Limb (tissue), 2 donors: ENCODE measurements around the gene NDUFB4.
"Not testable (repeated sequence)": the region's sequence is repeated elsewhere in the genome, so short reads cannot be mapped to it uniquely, and the experiment has no call there.

Source experiments
- DNase-seq, 2 donors: peaks; one replicate each; pipeline ENCODE4 v3.0.0-alpha.2; 2016; ENCODE audit errors: extremely low spot score in 2 of 2

NDUFB4 gene

DNA sequence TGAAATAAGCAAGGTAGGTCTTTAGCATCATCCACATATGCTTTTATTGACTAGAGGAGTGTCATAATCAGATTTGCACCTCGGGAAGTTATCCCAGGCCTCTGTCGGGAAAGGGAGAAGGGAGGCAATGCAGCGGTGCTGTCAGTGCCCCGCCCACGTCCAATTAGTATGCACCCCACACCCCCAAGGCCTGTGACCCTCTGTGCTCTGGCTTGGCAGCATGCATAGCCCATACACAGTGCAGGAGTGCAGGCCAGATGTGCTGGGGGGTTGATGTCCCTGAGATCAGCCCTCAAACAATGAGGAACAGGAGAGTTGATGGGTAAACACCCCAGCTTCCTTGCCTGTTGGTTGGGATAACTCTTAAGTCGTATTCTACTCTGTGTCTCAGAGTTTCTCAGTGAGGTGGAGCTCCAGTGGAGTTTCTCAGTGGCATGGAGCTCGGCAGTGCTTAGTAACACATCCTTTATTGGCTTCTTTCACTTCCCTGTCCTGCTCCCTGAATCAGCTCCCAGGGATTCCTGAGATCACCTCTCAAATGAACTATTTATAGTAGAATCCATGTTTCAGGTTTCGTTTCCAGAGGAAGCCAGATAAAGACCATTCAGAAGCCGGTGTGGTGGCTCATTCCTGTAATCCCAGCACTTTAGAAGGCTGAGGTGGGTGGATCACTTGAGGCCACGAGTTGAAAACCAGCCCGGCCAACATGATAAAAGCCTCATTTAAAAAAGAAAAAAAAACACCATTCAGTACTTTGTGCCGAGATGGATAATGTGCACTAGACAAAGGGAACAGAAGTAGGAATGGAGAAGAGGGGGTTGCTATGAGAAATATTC, 26.7 kb upstream of the NDUFB4 start:
- no peak for DNase-seq

GRCh38 chr3:120572027-120572426, 24.1 kb upstream of the NDUFB4 start:
- DNase-seq: no peak

DNA sequence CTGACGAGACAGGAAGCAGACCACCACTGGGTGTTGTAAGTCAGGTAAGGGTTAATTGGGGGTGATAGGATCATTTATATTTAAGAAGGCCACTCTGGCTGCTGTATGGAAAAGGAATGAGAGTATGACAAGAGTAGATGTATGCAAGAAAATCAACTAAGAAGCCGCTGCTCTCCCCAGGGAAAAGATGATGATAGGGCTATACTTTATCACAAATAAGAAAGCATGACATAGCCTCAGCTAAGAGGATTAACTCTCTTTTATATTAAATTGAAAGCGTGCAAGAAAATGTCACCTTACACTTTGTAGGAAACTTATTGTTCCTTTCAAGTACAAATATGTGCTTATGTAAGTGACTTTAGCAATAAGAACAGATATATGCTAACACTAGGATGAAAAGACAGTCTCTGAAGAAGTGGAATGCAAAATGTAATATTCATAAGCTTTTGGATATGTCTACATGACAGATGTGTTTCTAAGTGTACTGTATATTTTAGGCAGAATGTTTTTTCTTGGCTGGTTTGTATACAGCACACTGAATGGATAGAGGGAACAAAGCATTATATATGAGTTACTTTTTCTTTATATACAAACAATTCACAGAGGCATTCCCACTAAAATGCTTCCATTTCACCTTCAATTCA, 8.7 kb upstream of the NDUFB4 start:
- no peak for DNase-seq

DNA sequence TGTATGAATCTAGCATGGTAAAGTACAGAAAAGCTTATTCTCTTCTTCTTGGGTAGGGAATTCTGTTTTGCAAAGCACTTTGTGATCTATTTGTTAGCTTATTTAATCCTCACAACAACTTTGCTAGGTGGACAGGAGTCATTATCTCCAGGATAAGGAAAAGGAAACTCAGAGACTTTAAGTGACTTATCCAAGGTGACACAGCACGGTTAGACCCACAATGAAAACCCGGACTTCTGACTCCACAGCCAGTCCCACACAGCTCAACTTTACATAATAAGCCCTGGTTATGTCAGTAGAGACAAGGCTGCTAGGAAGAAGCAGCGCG, 384 bp upstream of the NDUFB4 start:
- DNase-seq: no peak

GRCh38 chr3:120596853-120597223, 702 bp downstream of the NDUFB4 start:
- DNase-seq: no peak

GRCh38 chr3:120597445-120598049, 1.4 kb downstream of the NDUFB4 start:
- no peak for DNase-seq

- DNase-seq: no peak
Measured at GRCh38 chr3:120599211-120599610, 3.1 kb downstream of the NDUFB4 start.

DNA sequence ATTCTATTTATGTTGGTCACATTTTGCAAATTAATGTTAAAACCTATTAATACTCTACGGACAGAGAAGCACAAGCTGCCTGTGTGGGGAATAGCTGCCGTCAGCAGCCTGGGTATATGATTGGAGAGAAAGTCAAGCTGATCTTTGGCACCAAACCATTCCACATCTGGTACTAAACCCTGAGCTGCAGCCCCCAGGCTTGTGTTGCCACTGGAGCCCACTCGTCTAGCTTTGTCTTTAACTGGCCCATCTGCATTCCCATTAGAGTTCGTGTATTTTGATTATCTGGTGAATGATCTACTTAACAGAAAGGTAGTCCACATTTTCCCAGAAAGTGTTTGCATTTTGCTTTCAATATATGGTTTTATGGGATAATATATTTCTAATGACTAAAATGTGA, 5.4 kb downstream of the NDUFB4 start:
- DNase-seq: no peak

GRCh38 chr3:120602682-120603081, 6.5 kb downstream of the NDUFB4 start:
- no peak for DNase-seq

DNA sequence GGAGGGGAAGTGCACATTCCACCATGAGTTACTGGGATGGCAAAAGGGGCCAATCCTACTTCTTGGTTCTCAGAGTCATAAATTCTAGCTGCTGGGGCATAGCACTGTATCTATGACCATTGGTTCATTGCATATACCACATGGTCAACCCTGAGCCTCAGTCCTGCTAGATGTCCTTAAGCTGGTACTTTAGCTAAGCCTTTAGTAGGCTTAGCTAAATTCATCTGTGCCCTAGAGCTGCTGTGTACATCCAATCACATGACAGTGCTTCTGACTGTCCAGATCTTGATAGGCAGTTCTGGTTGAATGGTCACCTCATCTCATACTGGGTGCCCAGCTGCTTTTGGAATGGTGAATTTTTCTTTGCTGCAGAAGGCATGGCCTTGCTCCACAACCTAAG, 8.2 kb downstream of the NDUFB4 start:
- no peak for DNase-seq

DNA sequence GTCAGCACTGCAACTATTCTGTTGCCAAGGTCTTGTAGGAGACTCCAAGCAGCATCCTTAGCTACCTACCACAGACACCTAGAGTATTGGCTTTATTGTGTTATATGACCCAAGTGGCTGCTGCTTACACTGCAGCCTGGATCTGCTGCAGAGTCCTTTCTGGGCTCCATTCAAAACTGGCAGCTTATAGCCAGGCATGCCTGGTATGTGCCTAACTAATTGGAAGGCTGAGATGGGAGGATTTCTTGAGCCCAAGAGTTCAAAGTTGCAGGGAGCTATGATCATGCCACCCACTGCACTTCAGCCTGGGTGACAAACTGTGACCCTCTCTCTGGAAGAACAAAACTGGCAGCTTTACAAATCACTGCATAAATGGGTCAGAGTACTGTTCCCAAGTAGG, 8.6 kb downstream of the NDUFB4 start:
- no peak for DNase-seq

DNA sequence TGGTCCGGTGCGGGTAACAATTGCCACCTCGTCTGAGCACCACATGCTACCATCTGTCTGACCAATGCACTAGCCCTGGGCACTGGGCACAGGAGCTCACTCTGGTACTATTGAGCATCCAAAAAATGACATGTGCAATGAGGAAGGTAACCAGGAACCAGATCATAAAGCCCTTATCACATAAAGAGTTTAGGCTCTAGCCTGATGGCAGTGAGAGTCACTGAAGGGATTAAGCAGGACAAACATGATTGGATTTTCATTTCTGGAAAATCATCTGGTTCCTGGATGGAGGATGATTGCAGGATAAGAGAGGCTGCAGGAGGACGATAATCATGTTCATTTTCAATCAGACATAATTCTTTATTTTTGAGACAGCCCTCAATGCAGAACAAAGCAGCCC, 12.4 kb downstream of the NDUFB4 start:
- no peak for DNase-seq

GRCh38 chr3:120614765-120615164, 18.6 kb downstream of the NDUFB4 start:
- DNase-seq: no peak

- no peak for DNase-seq
Measured at GRCh38 chr3:120615847-120616609, 19.9 kb downstream of the NDUFB4 start.

DNA sequence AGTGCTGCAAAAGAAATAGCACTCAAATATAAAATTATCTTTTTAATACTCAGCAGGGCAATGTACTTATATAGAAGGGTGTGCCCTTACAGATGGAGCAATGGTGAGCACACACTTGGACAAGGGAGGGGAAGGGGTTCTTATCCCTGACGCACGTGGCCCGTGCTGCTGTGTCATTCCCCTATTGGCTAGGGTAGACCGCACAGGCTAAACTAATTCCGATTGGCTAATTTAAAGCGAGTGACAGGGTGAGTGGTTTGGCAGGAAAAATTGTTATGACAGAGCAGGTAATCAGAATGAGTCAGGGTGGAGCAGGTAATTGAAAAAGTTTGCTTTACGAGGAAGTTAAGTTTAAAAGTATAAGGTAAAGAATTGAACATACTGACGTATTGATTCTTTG, 20.6 kb downstream of the NDUFB4 start:
- DNase-seq: not testable (repeated sequence)

DNA sequence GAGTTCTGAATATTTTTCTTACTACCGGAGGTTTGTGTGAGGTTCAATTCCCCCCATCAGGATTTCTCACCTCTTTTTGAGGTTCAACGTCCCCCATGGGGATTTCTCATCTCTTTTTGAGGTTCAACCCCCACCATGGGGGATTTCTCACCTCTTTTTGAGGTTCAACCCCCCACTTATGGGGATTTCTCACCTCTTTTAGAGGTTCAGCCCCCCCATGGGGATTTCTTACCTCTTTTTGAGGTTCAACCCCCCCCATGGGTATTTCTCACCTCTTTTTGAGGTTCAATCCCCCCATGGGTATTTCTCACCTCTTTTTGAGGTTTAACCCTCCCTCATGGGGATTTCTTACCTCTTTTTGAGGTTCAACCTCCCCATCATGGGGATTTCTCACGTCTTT, 26.3 kb downstream of the NDUFB4 start:
- DNase-seq: no peak

- DNase-seq: no peak
Measured at GRCh38 chr3:120622870-120623726, 27.0 kb downstream of the NDUFB4 start.

DNA sequence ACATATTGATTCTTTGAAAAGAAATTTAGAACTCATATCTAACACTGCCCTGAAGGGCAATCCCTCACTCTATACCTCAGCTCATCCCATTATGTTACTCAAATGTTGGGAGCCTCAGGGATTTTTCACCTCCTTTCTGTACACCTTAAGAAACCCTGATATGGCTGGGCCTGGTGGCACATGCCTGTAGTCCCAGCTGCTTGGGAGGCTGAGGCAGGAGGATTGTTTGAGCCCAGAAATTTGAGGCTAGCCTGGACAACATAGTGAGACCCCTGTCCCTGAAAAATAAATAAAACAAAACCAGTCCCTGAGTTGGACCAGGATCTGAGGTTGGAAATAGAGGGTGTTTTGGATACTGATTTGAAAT, 27.6 kb downstream of the NDUFB4 start:
- no peak for DNase-seq

DNA sequence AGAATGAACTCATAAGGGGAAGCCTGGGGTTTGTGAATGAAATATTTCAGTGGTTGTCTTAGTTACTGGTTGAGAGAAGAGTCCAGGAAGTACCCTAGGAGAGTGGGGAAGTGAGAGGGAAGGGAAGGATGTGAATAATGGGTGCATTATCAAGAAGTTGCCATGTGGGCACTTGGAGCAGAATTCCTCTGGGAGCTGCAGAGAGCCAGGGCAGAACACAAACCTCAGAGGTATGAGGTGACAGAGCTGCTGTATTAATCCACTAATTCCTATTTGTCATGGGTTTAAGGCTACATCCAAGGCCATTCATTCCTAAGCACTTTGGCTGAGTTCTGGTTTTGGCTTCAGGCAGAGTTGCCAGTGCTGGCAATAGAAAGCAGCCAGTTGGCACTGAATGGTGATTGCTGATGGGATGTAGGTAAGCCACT, 29.0 kb downstream of the NDUFB4 start:
- DNase-seq: no peak

- DNase-seq: no peak
Measured at GRCh38 chr3:120634539-120634938, 38.4 kb downstream of the NDUFB4 start.

DNA sequence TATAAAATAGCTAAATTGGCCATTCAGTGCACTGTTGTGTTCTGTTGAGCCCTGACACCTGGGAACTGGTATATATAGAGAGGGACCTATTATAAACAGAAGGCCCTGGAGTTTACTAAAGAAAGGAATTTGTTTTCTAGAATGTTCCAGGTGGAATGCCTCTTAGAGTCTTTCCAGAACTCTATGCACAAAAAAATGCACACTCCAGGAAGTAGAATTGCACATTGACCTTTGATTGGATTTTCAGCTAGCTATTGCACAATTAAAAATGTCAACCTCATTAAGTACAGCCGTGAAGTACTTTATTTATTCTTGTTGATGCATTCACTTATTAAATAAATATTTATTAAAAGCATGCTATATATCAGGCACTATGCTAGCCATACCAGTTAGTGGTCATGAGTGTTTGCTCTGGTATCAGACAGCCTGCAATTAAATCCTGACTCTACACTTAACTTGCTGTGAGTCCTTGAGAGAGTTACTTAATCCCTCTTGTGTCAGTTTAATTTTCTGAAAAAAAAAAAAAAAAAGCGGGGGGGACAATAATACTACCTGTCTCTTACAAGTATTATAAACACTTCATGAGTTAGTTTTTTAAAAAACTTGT, 40.8 kb downstream of the NDUFB4 start:
- no peak for DNase-seq
